Activated CD4-positive, alpha-beta T cell treated with anti-CD3 and anti-CD28 coated beads for 36 hours (primary cell): ENCODE measurements around the gene CAMTA1. TPM values are rescaled to one million over a fixed set of nuclear protein-coding genes. Genes with fewer than 3 reads are reported as not detected.

Experiments used
- ATAC-seq: fragments of 200-7000 bp; cut with Tn5 transposase; one replicate; pipeline ENCODE4 v1.10.0; 2021; ENCODE audit warnings: mild to moderate bottlenecking, moderate library complexity
- CTCF ChIA-PET: fragments of 350-600 bp; sonication (Branson Sonifier 250); formaldehyde crosslinking; loops from one replicate; lab custom pipeline; 2021; ENCODE audit warnings: antibody characterized with exemption; lab: Charles Lee
- POLR2A ChIA-PET: fragments of 350-600 bp; sonication (Branson Sonifier 250); formaldehyde crosslinking; loops from one replicate; lab custom pipeline; 2021; ENCODE audit warnings: antibody characterized with exemption, inconsistent platforms; lab: Charles Lee
- DNase-seq: peaks from one replicate; pipeline ENCODE4 v3.0.0-alpha.2; 2020
- H3K27ac Mint-ChIP-seq: one replicate; pipeline ENCODE4 v1.8.0; 2021; ENCODE audit warnings: mixed read lengths
- H3K27me3 Mint-ChIP-seq: one replicate; pipeline ENCODE4 v1.8.0; 2021; ENCODE audit warnings: mixed read lengths
- H3K36me3 Mint-ChIP-seq: one replicate; pipeline ENCODE4 v1.8.0; 2021; ENCODE audit warnings: low read depth, mixed read lengths
- H3K4me1 Mint-ChIP-seq: one replicate; pipeline ENCODE4 v1.8.0; 2021; ENCODE audit warnings: mixed read lengths
- H3K4me3 Mint-ChIP-seq: one replicate; pipeline ENCODE4 v1.8.0; 2021; ENCODE audit warnings: mild to moderate bottlenecking, moderate library complexity, mixed read lengths
- H3K9me3 Mint-ChIP-seq: one replicate; pipeline ENCODE4 v1.8.0; 2021; ENCODE audit warnings: low read depth, mixed read lengths
- intact Hi-C, 2 experiments: fragments of 100-400 bp; cut with DNase I in 1 of 2; cut with micrococcal nuclease in 1 of 2; formaldehyde crosslinking; loops; one replicate each; pipeline versions ENCODE4 v1.14.2 to v1.15.1; 2022 to 2024; cut with DNase I, micrococcal nuclease
- total RNA-seq, 2 experiments: library from RNA; stranded (reverse); gene quantifications; one replicate each; pipeline ENCODE4 v1.2.3, GENCODE V29; 2021

Gene CAMTA1
- total RNA-seq, 2 experiments from 2014 or later: 62.3 to 76.7 TPM

- peaks cover 17% of the 10 kb centered on the region for H3K27me3 Mint-ChIP-seq
- no peak for DNase-seq
- no peak overlapping the region for H3K4me3 Mint-ChIP-seq
- intact Hi-C loops: no loop called here
- ChIA-PET CTCF (no interaction called here), POLR2A (no interaction called here)
- H3K4me1 Mint-ChIP-seq: no peaks in the 10 kb centered on the region
- H3K9me3 Mint-ChIP-seq: peaks cover 4% of the 10 kb centered on the region
- H3K36me3 Mint-ChIP-seq: no peaks in the 10 kb centered on the region
- H3K27ac Mint-ChIP-seq: no peak overlapping the region
- no peak for ATAC-seq
These were observed 516.9 kb downstream of the CAMTA1 start for GRCh38 chr1:7302126-7302525.

GRCh38 chr1:7302873-7303272 is 517.6 kb downstream of the CAMTA1 start:
- Mint-ChIP-seq H3K27ac (no peak overlapping the region), H3K4me3 (no peak overlapping the region), H3K4me1 (no peaks in the 10 kb centered on the region), H3K9me3 (peaks cover 6% of the 10 kb centered on the region), H3K27me3 (peaks cover 17% of the 10 kb centered on the region), H3K36me3 (no peaks in the 10 kb centered on the region)
- ATAC-seq: no peak
- DNase-seq: no peak
- CTCF ChIA-PET: no interaction called here
- intact Hi-C loops: no loop called here
- POLR2A ChIA-PET: no interaction called here

GRCh38 chr1:7303554-7304317 is 518.5 kb downstream of the CAMTA1 start:
- CTCF ChIA-PET: no interaction called here
- H3K4me3 Mint-ChIP-seq: no peak overlapping the region
- H3K27ac Mint-ChIP-seq: no peak overlapping the region
- no peak for ATAC-seq
- intact Hi-C loops: no loop called here
- no peaks in the 10 kb centered on the region for H3K36me3 Mint-ChIP-seq
- H3K9me3 Mint-ChIP-seq: peaks cover 11% of the 10 kb centered on the region
- peaks cover 16% of the 10 kb centered on the region for H3K27me3 Mint-ChIP-seq
- no peak for DNase-seq
- H3K4me1 Mint-ChIP-seq: no peaks in the 10 kb centered on the region
- POLR2A ChIA-PET: no interaction called here

- ChIA-PET POLR2A (no interaction called here), CTCF (no interaction called here)
- intact Hi-C loops: no loop called here
- no peaks in the 10 kb centered on the region for H3K4me1 Mint-ChIP-seq
- peaks cover 13% of the 10 kb centered on the region for H3K27me3 Mint-ChIP-seq
- no peaks in the 10 kb centered on the region for H3K36me3 Mint-ChIP-seq
- ATAC-seq (no peak), DNase-seq (no peak)
- H3K9me3 Mint-ChIP-seq: peaks cover 2% of the 10 kb centered on the region
- H3K27ac Mint-ChIP-seq: no peak overlapping the region
- H3K4me3 Mint-ChIP-seq: no peak overlapping the region
These were observed 527.9 kb downstream of the CAMTA1 start for GRCh38 chr1:7313081-7313546.

GRCh38 chr1:7313826-7314225 is 528.6 kb downstream of the CAMTA1 start:
- DNase-seq (no peak), ATAC-seq (no peak)
- Mint-ChIP-seq H3K27ac (no peak overlapping the region), H3K4me1 (no peaks in the 10 kb centered on the region), H3K36me3 (no peaks in the 10 kb centered on the region), H3K4me3 (no peak overlapping the region), H3K9me3 (no peaks in the 10 kb centered on the region), H3K27me3 (peaks cover 13% of the 10 kb centered on the region)
- POLR2A ChIA-PET: no interaction called here
- CTCF ChIA-PET: no interaction called here
- intact Hi-C loops: no loop called here

- ChIA-PET CTCF (no interaction called here), POLR2A (no interaction called here)
- Mint-ChIP-seq H3K4me1 (no peaks in the 10 kb centered on the region), H3K4me3 (no peak overlapping the region), H3K27ac (no peak overlapping the region), H3K27me3 (peaks cover 11% of the 10 kb centered on the region), H3K9me3 (no peaks in the 10 kb centered on the region), H3K36me3 (no peaks in the 10 kb centered on the region)
- intact Hi-C loops: no loop called here
- DNase-seq (no peak), ATAC-seq (no peak)
These were observed 530.1 kb downstream of the CAMTA1 start for GRCh38 chr1:7315316-7315715.

GRCh38 chr1:7315946-7316345 is 530.7 kb downstream of the CAMTA1 start:
- Mint-ChIP-seq H3K36me3 (no peaks in the 10 kb centered on the region), H3K4me3 (no peak overlapping the region), H3K4me1 (no peaks in the 10 kb centered on the region), H3K27ac (no peak overlapping the region), H3K9me3 (no peaks in the 10 kb centered on the region), H3K27me3 (peaks cover 11% of the 10 kb centered on the region)
- ChIA-PET CTCF (no interaction called here), POLR2A (no interaction called here)
- intact Hi-C loops: no loop called here
- DNase-seq (no peak), ATAC-seq (no peak)

- Mint-ChIP-seq H3K36me3 (no peaks in the 10 kb centered on the region), H3K9me3 (peaks cover 1% of the 10 kb centered on the region), H3K27ac (no peak overlapping the region), H3K27me3 (peaks cover 17% of the 10 kb centered on the region), H3K4me1 (no peaks in the 10 kb centered on the region), H3K4me3 (no peak overlapping the region)
- POLR2A ChIA-PET: no interaction called here
- no peak for ATAC-seq
- DNase-seq: no peak
- intact Hi-C loops: no loop called here
- CTCF ChIA-PET: no interaction called here
These were observed 532.6 kb downstream of the CAMTA1 start for GRCh38 chr1:7317888-7318287.

- H3K27me3 Mint-ChIP-seq: peaks cover 19% of the 10 kb centered on the region
- no peaks in the 10 kb centered on the region for H3K36me3 Mint-ChIP-seq
- peaks cover 1% of the 10 kb centered on the region for H3K9me3 Mint-ChIP-seq
- intact Hi-C loops: no loop called here
- ATAC-seq: no peak
- DNase-seq: no peak
- no peaks in the 10 kb centered on the region for H3K4me1 Mint-ChIP-seq
- CTCF ChIA-PET: no interaction called here
- H3K27ac Mint-ChIP-seq: no peak overlapping the region
- no peak overlapping the region for H3K4me3 Mint-ChIP-seq
- POLR2A ChIA-PET: no interaction called here
These were observed 533.9 kb downstream of the CAMTA1 start for GRCh38 chr1:7319196-7319595.

GRCh38 chr1:7320661-7321060 is 535.4 kb downstream of the CAMTA1 start:
- H3K27ac Mint-ChIP-seq: no peak overlapping the region
- CTCF ChIA-PET: interaction anchor here (0.8 kb wide), 1 partner anchor 115 kb away, joined by 4 read pairs; no protein-coding TSS in a partner anchor
- H3K4me1 Mint-ChIP-seq: no peaks in the 10 kb centered on the region
- intact Hi-C loops: no loop called here
- H3K36me3 Mint-ChIP-seq: no peaks in the 10 kb centered on the region
- no peak overlapping the region for H3K4me3 Mint-ChIP-seq
- peaks cover 24% of the 10 kb centered on the region for H3K27me3 Mint-ChIP-seq
- POLR2A ChIA-PET: no interaction called here
- ATAC-seq (no peak), DNase-seq (no peak)
- peaks cover 1% of the 10 kb centered on the region for H3K9me3 Mint-ChIP-seq

- CTCF ChIA-PET: no interaction called here
- POLR2A ChIA-PET: no interaction called here
- Mint-ChIP-seq H3K9me3 (peaks cover 4% of the 10 kb centered on the region), H3K4me3 (no peak overlapping the region), H3K4me1 (no peaks in the 10 kb centered on the region), H3K27me3 (peaks cover 25% of the 10 kb centered on the region), H3K27ac (no peak overlapping the region), H3K36me3 (no peaks in the 10 kb centered on the region)
- ATAC-seq: no peak
- DNase-seq: no peak
- intact Hi-C loops: no loop called here
These were observed 537.1 kb downstream of the CAMTA1 start for GRCh38 chr1:7322283-7322785.

GRCh38 chr1:7322912-7323311 is 537.7 kb downstream of the CAMTA1 start:
- peaks cover 25% of the 10 kb centered on the region for H3K27me3 Mint-ChIP-seq
- ATAC-seq (no peak), DNase-seq (no peak)
- ChIA-PET CTCF (no interaction called here), POLR2A (no interaction called here)
- intact Hi-C loops: no loop called here
- peaks cover 7% of the 10 kb centered on the region for H3K9me3 Mint-ChIP-seq
- H3K4me1 Mint-ChIP-seq: no peaks in the 10 kb centered on the region
- no peak overlapping the region for H3K27ac Mint-ChIP-seq
- H3K4me3 Mint-ChIP-seq: no peak overlapping the region
- H3K36me3 Mint-ChIP-seq: no peaks in the 10 kb centered on the region
